IPS-18c (cell line): ENCODE data around the gene STRA6.
"Not testable (repeated sequence)": the region's sequence is repeated elsewhere in the genome, so short reads cannot be mapped to it uniquely, and the experiment has no call there.

Source experiments
- H3K4me3 ChIP-seq: 2 replicates; pipeline ENCODE4 v1.7.0; 2013; ENCODE audit warnings: low read depth, mild to moderate bottlenecking, low read length, moderate library complexity; ENCODE audit not compliant: insufficient read depth
- H3K9me3 ChIP-seq: one replicate; pipeline ENCODE4 v1.6.1; 2013; ENCODE audit warnings: mild to moderate bottlenecking, low read length, moderate library complexity; ENCODE audit not compliant: control insufficient read depth, insufficient read depth

The STRA6 gene

GRCh38 chr15:74175271-74176191 lies 27.1 kb downstream of the STRA6 start:
- Histone ChIP-seq H3K9me3 (no peaks in the 10 kb centered on the region), H3K4me3 (no peak overlapping the region)

- Histone ChIP-seq H3K4me3 (no peak overlapping the region), H3K9me3 (no peaks in the 10 kb centered on the region)
Observed at GRCh38 chr15:74174958-74175253, 27.7 kb downstream of the STRA6 start.

DNA sequence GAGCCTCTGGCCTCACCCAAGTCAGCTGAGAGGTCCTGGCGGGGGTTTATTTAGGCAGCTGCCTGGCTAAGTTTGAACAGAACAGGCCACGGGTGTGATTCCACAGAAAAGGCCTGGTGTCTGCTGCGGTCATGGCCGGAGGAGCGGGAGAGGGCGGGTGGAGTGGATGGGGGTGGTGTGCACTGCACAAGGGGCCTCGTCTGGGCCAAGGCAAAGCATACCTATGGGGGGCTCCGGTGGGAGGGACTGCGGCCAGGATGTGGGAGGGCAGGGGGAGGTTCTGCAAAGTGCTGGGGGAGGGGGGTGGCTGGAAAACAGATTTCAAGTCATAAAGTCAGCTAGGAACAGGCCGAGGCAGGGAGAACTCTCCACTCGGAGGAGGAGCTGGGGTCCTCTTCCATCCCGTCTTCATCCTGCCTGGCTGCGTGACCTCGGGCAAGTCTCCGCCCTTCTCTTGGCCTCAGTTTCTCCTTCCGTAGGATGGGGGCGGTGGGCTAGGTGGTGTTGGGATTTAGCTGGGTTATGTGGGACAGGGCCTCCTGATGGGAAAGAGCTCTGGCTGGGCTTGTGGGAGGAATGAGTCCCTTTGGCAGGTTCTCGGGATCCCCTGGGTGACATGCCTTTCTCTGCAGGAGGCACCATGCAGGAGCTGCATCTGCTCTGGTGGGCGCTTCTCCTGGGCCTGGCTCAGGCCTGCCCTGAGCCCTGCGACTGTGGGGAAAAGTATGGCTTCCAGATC lies 28.2 kb downstream of the STRA6 start:
- no peaks in the 10 kb centered on the region for H3K9me3 ChIP-seq
- H3K4me3 ChIP-seq = no peak overlapping the region

DNA sequence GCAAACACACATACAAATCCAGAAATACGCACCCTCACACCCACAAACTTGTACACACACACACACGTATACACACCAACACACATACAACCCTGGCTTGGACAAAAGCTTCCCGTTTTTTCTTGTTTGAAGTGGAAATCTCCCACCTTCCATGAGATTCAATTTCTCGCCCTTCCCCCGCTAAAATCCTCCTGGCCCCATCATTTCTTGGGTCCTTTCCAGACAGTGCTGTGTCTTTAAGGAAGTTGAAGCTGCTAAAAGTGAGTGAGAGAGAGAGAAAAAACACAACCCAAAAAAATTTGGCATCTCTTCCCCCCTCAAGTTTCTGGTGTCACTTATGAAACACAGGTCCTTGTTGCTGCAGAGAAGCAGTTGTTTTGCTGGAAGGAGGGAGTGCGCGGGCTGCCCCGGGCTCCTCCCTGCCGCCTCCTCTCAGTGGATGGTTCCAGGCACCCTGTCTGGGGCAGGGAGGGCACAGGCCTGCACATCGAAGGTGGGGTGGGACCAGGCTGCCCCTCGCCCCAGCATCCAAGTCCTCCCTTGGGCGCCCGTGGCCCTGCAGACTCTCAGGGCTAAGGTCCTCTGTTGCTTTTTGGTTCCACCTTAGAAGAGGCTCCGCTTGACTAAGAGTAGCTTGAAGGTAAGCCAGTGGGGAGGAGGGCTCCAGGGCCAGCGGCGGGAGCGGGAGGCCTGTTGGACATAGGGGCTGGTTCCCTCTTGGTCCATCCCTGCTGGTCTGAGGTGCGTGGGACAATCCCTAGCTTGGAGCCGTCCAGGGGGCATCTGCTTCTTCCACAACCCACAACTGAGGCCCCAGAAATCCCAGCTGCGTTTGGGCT lies 29.0 kb downstream of the STRA6 start, which contains the start of gene ISLR:
ISLR (plus strand) TSS at position 331 of the 839 bp plus-strand sequence. CDS start 1,149 bp downstream, outside the sequence.
- Histone ChIP-seq H3K9me3 (no peaks in the 10 kb centered on the region), H3K4me3 (no peak within 1 kb of the TSS)

DNA sequence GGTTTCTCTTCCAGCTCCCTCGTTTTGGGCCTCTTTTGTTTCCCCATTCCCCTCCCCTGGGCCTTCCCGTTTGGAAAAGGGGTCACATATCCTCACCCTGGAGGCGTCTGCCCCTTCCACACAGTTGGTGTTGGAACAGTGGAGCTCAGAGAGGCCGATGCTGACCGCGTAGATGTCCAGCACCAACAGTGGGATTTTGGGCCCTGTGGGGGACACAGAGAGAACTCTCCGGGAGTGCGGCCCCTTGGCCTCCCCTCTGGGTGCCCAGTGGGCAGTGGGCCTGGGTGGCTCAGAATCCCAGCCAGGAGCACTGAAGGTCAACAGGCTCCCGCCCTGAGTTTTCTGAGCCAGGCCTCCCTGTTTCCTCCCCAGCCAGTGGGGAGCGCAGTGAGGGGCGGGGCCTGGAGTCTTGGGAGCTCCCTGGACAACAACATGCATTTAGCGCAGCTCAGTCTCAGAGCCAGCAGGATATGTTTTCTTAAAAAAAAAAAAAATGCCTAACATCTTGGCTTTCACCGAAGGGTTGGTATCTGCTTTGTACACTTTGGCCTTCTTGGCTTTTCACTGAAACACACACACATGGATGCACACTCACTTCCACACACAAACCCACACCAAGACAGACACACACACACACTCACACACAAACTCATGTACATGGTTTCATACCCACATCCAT lies 29.7 kb downstream of the STRA6 start:
- no peaks in the 10 kb centered on the region for H3K9me3 ChIP-seq
- H3K4me3 ChIP-seq = no peak overlapping the region

DNA sequence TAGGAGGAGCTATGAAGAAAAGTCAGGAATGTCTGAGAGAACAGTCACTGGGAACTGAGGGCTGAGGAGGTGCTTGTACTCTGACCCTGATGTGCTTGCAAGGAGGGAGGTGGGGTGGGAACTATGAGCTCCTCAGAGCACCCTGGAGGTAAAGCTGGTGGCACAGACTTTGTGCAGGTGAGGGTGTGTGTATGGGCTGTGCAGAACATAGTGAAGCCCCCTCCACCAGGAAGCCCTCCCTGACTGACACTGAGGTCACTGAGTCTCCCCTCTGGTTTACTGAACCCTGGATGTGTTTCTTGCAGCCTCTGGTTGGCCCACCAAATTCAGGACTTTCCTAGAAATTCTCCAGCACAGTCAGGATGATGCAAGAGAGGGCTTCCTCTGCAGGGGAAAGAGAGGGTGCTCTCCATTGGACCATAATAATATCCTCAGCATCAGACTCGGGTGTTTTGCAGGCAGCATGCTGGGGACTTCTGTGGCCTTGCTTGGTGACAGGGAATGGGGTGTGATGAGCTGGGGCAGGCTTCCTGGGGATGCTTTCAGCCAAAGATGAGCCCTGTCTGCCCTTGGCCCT lies 30.5 kb downstream of the STRA6 start:
- Histone ChIP-seq H3K4me3 (no peak overlapping the region), H3K9me3 (no peaks in the 10 kb centered on the region)

DNA sequence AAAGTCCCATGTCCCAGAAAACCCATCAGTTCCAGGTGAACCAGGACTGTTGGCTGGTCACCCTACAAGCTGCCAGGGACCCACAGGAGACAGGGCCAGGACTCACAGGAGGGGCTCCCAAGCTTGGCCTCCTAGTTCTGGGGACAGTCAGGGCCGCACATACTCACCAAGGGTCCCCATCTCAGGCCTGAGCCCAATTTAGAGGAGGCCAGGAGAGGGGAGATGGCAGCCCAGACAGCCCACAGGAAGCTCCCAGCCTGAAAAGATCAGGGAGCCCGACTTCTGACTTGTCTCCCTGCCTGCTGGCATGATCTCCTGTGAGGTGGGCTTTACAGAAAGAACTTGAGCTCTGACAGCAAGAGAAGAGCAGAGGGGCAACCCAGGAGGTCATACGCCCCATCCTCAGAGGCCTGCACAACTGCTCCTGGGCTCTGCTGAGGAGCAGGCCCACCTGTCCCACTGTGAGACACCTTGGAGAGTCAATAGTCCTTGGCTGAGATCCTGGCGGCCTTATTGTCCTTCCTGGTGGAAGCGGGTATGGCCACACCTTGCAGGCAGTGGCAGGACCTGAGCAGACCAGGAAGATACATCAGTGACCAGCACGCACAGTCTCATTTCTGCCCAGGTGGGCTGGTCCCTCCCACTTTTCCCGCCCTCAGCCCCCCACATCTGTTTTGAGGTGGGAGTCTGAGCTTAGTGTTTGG lies 31.6 kb downstream of the STRA6 start:
- Histone ChIP-seq H3K9me3 (no peaks in the 10 kb centered on the region), H3K4me3 (no peak overlapping the region)

DNA sequence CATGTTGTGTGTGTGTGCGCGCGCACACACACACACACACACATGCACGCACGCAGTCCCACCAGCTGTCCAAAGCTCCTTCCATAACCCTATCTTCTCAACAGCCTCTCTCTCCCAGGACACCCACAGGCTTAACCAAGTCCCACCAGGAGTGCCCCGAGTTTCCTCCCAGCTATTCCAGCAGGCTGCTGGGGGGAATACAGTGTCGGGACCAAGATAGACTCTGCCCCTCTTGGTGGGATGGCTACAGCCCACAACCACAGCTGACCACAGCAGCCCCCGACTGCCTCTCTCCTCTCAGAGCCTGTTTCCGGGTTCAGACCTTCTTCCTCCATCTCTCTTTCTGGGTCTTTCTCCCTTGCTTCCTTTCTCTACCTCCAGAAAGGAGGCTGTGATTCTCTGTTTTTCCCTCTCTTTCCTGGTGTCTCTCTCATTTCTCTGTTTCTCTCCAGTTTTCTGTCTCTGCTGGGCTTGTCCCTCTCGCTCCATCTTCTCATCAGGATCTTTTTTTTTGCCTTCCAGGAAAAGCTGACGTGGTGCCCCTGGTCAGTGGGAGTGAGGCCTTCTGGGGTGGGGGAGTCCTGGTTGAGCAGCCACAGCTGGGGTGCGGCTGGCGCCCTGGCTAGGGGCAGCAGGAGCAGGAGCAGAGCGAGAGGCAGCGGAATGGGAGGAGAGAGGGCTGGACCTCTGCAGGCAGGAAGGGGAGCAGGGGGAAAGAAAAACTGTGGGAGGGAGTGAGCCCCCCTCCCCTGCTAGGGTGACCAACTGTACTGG lies 32.3 kb downstream of the STRA6 start:
- no peak overlapping the region for H3K4me3 ChIP-seq

DNA sequence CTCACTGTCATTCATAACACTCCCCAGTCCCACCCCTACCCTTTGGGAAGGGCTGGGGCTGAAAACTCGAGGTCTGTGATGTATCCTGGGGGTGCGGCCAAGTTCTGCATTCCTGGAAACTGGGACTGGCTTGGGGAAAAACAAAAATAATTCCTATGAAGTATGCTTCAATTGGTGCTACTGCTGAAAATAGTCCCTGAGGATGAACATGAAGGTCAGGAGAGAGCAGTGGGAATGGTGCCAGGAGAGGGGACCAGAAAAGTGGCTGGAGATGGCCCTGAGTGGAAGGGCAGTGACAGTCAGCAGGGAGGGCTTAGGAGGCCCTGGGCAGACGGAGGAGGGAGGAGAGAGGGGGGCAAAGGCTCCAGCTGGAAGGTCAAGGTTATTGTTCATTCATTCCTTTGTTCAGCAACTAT lies 33.9 kb downstream of the STRA6 start:
- H3K4me3 ChIP-seq = no peak overlapping the region
- no peaks in the 10 kb centered on the region for H3K9me3 ChIP-seq

More for the DNA sequence above, 32.3 kb downstream of the STRA6 start:
- no peaks in the 10 kb centered on the region for H3K9me3 ChIP-seq

GRCh38 chr15:74167891-74168331 lies 34.7 kb downstream of the STRA6 start:
- H3K9me3 ChIP-seq = no peaks in the 10 kb centered on the region
- H3K4me3 ChIP-seq = no peak overlapping the region

GRCh38 chr15:74165461-74165860 lies 37.1 kb downstream of the STRA6 start:
- Histone ChIP-seq H3K4me3 (no peak overlapping the region), H3K9me3 (no peaks in the 10 kb centered on the region)

DNA sequence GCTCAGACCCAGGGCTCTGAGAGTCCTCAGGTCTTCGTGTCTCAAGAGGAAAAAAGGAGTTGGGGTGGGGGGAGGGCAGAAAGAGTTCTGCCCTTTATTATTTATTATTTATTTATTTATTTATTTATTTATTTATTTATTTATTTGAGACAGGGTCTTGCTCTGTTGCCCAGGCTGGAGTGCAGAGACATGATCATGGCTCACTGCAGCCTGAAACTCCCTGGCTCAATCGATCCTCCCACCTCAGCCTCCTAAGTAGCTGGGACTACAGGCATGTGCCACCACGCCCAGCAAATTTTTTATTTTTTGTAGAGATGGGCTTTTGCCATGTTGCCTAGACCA lies 40.4 kb downstream of the STRA6 start:
- H3K9me3 ChIP-seq, H3K4me3 ChIP-seq: not testable (repeated sequence)

DNA sequence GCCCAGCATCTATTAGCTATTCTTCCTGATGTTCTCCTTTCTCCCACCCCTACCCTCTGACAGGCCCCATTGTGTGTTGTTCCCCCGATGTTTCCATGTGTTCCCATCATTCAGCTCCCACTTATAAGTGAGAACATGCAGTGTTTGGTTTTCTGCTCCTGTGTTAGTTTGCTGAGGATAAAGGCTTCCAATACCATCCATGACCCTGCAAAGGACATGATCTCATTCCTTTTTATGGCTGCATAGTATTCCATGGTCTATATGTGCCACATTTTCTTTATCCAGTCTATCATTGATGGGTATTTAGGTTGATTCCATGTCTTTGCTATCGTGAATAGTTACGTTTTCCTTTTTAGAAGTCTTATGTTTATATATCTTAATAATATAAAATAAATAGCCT lies 42.2 kb downstream of the STRA6 start:
- H3K4me3 ChIP-seq, H3K9me3 ChIP-seq: not testable (repeated sequence)

- Histone ChIP-seq H3K4me3 (no peak overlapping the region), H3K9me3 (no peaks in the 10 kb centered on the region)
Observed at GRCh38 chr15:74159773-74160172, 42.8 kb downstream of the STRA6 start.

- Histone ChIP-seq H3K4me3 (no peak overlapping the region), H3K9me3 (no peaks in the 10 kb centered on the region)
Observed at GRCh38 chr15:74158855-74159650, 43.5 kb downstream of the STRA6 start.
